ENCODE measurements around the gene AVEN.
"Not testable (repeated sequence)": the region's sequence is repeated elsewhere in the genome, so short reads cannot be mapped to it uniquely, and the experiment has no call there.

The AVEN gene

GRCh38 chr15:34038023-34038870, 757 bp downstream of the AVEN start:
- peak; percentile 80 for DNase-seq

DNA sequence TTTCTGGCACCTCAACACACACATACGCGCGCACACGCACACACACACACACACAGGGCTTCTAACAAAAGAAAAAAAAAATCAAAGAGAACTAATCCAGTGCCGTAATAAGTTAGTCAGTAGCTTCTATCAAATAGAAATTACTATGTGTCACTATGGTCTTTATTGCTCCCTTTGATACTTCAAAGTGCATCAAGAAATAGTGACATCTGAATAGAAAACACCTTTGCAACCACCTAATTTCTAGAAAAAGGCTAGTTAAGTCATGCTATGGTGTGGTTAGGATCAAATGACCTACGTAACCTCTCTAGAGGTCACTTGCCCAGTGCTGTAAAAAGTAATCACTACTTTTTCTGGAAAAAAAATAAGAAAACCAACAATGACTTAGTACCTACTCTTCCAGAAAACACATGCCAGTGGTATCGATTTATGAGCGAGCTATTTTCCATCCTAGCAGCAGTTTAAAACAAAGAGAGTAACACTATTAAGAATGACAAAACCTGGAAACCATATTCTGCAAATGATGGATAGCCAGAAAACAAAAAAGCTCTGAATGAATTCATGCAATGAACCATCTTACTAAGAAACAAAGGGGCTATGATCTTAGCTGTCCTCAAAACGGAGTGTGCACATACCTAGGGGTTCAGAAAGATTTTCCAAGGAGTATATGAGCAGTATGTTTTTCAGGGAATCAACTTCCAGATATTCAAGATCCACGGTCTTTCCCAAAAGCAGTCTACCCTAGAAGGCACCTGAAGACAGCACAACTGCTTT, 6.8 kb downstream of the AVEN start:
- DNase-seq = peak; percentile 18

DNA sequence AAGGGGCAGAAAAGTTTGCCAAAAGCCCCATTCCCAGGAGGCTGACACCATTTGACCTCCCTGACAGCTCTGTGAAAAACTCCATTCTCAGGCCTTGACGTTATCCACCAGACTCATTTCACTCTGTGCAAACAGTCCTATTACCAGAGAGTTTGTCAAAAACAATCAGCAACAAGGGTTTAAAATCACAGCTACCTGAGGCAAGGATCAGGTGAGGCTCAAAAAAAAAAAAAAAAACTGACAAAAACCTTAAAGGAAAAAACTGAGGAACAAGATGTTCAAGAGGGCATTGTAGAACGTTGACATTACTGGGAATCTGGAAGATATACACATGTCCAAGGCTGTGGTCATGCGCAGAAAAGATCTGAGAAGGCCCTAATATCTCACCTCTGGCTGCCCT, 11.4 kb downstream of the AVEN start:
- DNase-seq = no peak

GRCh38 chr15:34025252-34025651, 13.8 kb downstream of the AVEN start:
- no peak for DNase-seq

DNA sequence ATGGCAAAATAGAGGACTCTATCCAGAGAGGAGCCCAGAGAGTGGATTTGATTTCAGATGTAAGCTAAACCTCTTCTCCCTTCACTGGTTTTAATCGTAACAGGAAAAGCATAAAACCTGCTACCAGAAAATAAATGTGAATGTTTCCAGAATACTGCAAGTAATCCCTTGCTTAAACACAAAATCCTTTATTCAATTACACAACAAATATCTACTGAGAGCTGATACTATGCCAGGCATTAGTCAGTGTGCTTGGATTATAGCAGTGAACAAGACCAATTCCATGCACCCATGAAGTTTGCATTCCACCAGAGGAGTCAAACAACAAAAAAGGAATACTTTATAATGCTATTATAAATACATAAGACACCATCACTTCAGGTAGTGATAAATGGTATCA, 15.1 kb downstream of the AVEN start:
- no peak for DNase-seq

DNA sequence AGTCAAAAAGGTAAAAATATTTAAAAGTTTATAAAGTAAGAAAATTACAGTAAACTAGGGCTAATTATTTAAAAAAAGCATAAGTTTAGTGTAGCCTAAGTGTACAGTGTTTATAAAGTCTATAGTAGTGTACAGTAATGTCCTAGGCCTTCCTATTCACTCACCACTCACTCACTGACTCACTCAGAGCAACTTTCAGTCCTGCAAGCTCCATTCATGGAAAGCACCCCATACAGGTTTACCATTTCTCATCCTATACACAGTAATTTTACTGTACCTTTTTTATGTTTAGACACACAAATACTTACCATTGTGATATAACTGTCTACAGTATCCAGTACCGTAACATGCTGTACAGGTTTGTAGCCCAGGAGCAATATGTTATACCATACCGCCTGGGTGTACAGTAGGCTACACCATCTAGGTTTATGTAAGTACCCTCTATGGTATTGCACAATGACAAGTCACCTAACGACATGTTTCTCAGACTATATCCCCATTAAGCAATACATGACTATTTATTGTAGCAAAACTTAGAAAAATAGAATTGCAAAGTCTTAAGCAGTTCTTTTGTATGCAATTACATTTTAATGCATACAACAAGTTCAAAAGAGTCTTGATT, 19.5 kb downstream of the AVEN start:
- DNase-seq = no peak

- not testable (repeated sequence) for DNase-seq
Measured at GRCh38 chr15:34018738-34019137, 20.3 kb downstream of the AVEN start.

GRCh38 chr15:34018021-34018645, 20.9 kb downstream of the AVEN start:
- no peak for DNase-seq

- DNase-seq = no peak
Measured at GRCh38 chr15:34014556-34014955, 24.4 kb downstream of the AVEN start.

- DNase-seq = no peak
Measured at GRCh38 chr15:34013746-34014145, 25.3 kb downstream of the AVEN start.

DNA sequence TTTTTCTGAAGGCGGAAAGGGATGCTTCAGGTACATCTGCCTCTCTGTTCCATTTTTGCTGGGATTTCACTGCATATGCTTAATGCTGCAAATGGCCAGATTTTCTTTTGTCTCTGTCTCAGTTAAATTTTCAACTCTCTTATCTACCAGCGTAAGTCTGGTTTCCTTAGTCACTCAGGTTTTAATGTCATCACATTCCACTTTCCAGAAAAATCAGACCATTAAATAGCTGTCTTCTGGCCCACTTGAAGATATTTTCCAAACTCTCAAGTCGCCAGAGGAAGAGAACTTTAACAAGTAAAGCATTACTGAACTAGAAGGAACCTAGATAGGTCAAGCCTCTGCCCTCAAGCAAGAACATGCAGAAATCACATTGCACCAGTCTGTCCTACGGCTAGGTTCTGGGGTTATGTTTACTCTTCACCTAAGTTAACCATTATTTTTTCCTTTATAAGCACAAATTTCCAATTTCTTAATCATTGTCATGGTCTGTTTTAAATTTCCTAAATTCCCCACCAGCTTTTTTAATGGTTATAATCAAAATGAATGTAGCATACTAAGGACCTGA, 26.5 kb downstream of the AVEN start:
- no peak for DNase-seq

GRCh38 chr15:34011481-34011880, 27.5 kb downstream of the AVEN start:
- DNase-seq = no peak

DNA sequence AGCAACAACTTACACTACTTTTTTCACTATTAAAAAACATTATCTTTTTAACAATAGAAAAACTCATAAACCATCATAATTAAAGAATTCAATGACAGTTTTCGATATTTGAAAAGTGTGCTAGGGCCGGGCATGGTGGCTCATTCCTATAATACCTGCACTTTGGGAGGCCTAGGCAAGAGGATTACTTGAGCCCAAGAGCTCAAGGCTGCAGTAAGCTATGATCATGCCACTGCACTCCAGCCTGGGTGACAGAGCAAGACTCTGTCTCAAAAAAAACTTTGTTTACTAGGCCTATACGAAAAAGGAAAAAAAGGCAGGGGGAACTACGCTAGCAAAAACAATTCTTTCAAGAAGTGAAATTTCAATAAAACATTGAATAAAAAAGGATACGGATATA, 28.1 kb downstream of the AVEN start:
- no peak for DNase-seq

DNA sequence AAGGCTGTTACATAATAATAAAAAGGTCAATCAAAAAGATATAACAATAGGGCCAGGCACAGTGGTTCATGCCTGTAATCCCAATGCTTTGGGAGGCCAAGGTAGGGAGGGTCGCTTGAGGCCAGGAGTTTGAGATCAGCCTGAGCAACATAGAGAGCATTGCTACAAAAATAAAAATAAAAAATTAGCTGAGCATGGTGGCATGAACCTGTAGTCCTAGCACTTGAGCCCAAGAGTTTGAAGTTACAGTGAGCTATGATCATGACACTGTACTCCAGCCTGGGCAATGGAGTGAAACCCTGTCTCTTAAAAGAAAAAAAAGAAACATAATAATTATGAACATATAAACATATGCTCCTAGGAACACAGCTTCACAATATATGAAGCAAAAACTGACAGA, 29.3 kb downstream of the AVEN start:
- DNase-seq = no peak

GRCh38 chr15:34006381-34006780, 32.6 kb downstream of the AVEN start:
- no peak for DNase-seq

DNA sequence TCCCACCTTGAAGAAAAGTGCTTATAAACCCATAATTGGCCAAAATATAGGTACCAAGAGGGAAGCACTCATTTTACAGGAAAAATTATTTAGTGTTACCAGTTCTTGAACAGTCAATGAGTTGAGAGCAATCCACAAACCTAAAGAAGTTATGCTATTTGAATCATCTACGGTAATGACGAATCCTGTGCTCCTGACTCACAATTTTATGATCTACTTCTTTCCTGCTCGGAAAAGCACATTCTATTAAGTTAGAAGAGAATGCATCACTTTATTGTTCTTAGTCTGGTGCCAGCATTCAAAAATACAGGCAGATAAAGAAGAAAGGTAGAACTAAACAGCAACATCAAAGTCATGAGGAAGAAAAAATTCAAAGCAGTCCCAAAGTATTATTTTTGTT, 37.5 kb downstream of the AVEN start:
- DNase-seq = no peak

- not testable (repeated sequence) for DNase-seq
Measured at GRCh38 chr15:33995666-33996065, 43.3 kb downstream of the AVEN start.

DNA sequence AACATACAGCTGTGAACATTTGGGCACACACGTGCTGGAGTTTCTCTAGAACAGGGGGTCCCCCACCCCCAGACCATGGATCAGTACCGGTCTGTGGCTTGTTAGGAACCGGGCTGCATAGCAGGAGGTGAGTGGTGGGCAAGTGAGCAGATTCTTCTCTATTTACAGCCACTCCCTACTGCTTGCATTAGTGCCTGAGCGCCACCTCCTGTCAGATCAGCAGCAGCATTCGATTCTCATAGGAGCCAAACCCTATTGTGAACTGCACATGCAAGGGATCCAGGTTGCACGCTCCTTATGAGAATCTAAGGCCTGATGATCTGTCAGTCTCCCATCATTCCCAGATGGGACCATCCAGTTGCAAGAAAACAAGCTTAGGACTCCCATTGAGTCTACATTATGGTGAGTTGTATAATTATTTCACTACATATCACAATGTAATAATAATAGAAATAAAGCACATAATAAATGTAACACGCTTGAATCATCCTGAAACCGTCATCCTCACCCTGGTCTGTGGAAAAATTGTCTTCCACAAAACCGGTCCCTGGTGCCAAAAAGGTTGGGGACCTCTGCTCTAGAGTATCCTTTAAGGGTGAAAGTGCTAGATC, 44.9 kb downstream of the AVEN start:
- no peak for DNase-seq

DNA sequence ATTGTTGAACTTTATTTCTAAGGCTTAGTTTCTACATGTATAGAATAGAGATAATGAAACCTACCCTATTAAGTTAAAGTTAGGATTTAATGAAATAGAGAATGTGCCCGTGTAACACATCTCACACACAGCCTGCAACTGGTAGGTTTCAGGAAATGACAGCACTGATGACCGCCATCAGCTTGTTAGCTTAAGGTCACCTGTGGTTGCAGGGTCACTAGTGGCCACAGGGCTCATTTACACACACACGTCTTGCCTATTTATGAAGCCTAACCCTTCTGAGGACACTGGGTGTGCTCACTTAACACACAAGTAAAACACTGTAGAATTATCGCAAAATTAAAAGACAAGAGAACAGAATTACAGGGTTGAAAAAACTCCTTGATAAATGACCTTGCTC, 50.6 kb downstream of the AVEN start:
- no peak for DNase-seq

GRCh38 chr15:33987444-33987843, 51.6 kb downstream of the AVEN start:
- no peak for DNase-seq

DNA sequence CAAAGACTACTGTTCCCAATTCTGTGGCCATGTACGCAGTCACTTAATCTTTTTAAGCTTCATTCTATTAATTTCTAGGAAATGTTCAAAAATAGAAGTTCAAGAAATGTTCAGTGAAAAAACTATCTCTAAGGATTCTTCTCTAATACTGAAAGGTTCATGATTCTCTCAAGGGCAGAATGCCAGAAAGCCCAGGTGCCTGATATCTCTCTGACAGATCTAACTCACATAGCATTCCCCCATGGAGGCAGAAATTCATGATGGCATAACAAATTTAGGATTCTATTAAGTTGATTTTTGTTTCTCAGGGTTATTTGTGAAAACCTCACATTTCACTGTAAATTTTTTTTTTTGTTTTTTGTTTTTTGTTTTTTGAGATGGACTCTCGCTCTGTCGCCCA, 53.3 kb downstream of the AVEN start:
- DNase-seq = no peak

DNA sequence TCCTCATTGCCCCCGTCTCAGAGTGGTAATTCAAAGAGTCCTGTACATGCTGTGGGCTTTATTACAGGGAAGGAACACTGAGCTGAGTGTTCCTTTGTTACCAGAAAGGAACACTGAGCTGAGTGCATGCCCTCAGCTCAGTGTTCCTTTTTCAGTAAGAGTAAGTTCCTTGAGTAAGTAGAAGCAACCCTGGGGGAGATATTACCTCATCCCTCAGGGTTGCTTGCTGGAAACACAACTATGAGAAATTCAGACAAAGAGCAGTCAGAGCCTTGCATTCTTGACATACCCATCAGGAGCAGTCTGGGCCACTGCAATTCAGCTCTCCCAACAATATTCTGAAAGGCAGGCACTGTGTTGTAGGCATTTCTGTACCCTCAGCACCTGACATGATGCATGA, 53.7 kb downstream of the AVEN start:
- no peak for DNase-seq

DNA sequence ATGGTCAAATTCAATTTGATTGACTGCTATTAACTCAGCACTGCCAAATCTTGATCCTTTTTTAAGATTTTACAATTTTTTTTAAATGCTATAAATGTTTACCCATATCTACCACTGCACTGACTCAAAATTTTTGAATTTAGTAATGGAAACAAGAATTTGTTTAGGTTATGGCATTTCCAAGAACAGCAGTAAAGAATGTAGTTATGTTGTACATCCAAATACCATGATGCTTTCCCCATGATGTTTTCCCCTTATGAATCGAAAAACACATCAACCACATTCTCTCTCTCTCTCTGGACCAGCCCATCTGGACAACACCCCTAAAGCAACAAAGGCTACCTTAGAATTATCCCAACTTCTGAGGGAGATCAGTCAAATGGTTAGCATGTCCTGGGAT, 56.5 kb downstream of the AVEN start:
- DNase-seq = no peak

Data from activated naive CD4-positive, alpha-beta T cell treated with anti-CD3 and anti-CD28 coated beads, Interleukin-2, amount 50 U/mL, for 16 hours (primary cell).